HG03196 (cell line): Measurements from ENCODE around the gene C1QTNF6.
"Not testable (repeated sequence)": the region's sequence is repeated elsewhere in the genome, so short reads cannot be mapped to it uniquely, and the experiment has no call there.

Experiments used
- ATAC-seq: cut with Tn5 transposase; IDR thresholded peaks from one replicate; pipeline ENCODE4 v1.9.1; 2021; ENCODE audit not compliant: unreplicated experiment

Gene C1QTNF6

DNA sequence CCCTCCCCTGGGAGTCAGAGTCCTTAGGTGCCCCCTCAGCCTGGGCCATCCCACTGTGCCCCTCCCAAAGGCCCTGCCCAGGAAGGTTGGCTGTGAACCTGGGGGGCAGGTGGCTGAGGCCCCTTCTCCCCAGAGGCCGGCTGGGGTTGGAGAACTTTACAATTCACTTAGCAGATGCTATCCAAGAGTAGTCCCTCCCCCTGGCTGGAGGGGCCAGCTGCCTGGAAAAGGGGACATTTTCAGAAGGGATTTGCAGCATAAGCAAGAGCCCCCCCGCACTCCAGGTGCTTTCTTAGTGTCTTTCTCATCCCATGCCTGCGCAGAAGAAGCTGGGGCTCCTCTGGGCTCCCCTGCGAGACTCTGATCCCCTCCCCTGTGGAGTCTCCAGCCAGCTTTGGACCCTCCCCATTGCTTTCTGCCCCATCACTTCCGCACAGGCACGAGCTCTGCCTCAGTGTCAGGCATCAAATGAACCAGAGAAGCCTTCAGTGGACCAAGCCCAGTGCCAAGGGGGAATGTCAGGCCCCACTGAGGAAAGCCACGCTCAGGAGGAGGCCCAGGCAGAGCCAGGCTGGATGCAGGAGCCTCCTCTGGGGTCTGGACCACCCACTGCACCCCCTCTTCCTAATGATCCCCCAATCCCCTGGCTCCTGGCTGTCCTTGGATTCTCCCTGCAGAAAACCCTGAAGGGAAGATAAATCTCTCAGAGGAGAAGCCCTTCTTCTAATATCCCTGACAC, 20.5 kb upstream of the C1QTNF6 start:
- ATAC-seq, result no peak

DNA sequence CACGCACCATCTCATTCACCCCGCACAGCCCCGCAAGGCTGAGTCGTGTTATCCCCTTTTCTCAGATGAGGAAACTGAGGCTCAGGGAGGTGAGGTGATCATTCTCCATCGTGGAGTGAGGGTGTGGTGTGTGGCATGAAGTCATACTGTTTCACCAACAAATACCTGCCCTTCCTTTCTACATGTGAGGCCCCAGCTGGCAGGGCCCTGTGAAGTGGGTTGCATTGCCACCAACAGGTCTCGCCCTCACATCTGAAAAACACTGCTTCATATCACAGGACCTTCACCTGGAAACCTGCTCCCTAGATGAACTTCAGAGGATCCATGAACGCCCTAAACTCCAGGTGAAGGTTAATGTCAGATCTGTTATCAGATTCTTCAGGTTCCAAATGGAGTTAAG, 19.9 kb upstream of the C1QTNF6 start:
- ATAC-seq, result no peak

DNA sequence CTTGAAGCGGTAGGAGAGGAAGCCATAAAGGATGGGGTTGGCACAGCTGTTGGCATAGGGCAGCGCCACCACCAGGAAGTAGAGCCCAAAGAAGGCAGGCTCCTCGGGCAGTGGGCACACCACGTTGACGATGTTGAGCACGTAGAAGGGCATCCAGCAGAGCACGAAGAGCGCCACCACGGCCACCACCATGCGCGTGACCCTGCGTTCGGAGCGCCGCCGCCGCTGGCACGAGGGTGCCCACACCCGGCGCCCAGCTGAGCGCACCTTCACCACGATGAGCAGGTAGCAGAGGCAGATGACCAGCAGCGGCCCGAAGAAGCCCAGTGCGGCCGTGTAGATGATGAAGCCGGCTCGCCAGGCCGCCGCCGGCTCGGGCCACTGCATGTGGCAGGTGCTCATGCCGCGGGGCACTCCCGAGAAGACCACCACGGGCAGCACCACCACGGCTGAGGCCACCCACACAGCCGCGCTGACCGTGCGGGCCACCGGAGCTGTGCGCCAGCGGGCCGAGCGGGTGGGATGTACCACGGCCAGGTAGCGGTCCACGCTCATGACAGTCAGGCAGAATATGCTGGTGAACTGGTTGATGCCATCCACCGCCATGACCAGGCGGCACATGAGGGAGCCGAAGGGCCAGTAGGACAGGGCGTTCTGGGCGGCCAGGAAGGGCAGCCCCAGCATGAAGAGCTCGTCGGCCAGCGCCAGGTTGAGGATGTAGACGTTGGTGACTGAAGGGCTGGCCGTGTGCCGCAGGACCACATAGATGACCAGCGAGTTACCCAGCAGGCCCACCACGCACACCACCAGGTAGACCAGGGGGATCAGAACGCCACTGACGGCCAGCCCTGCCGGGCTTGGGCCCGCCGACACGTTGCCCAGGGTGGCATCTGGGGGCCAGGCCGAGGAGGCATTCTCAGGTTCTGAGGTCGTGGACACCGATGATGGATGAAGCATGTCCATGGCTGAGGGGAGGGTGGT, 19.1 kb upstream of the C1QTNF6 start:
- no peak for ATAC-seq

DNA sequence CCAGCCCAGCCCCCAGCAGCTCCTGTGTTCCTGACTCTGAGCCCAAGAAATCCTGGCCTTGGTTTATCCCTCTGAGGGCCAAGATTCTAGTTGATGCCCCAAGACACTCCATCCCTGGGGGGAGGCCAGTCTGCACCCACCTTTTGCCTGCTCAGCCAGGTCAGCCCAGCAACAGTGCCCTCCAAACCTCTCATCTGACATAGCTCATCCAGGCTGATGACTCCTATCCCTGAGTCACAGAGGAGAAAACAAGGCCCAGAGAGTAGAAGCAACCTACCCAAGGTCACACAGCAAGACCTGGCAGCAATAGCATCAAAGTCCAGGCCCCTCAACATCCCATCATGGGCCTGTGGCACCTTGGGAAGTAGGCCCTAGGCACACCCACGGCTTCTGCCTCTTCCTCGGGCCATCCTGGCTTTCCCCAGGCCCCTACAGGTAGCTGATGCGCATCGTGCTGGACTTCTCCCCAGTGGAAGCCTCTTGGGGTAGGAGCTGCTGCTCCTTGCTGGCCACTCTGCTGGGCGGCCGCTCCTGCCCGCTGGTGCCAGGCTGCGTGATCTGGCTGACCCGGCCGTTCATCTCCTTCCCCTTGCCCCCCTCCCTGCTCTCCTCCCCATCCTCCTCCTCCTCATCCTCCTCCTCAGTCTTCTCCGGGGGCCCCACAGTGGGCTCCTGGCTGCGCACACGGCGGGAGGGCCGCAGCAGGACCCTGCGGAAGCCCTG, 18.2 kb upstream of the C1QTNF6 start:
- ATAC-seq, result no peak

GRCh38 chr22:37205046-37205445, 17.0 kb upstream of the C1QTNF6 start:
- ATAC-seq, result no peak

DNA sequence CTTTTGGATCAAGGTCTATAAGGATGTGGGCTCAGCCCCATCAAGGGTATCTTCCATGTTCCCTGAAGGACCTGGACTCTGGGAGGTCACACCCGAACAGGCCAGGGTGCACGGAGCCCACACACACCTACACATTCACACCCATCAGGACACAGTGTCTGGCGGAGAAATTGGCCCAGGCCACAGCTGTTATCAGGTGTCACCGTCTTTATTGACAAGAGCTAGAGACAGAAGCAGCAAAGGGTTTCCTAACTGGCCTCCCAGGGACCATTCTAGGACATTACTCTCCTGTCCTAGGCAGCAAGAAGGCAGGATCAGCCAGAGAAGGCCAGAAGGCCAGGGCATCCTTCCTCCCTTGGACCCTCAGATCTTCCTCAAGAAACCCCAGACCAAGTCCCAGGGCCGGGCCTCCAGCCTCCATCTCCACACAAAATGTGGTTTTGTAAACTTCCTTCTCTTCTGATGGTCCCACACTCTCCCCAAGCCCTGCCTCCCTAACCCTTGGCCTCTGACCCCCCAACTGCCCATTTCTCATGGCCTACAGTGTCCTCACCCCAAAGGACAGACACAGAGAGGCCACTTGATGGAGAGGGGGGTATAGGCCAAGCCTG, 16.1 kb upstream of the C1QTNF6 start:
- ATAC-seq, result no peak

GRCh38 chr22:37203354-37204044, 15.5 kb upstream of the C1QTNF6 start:
- no peak for ATAC-seq

GRCh38 chr22:37202716-37203115, 14.7 kb upstream of the C1QTNF6 start:
- no peak for ATAC-seq

GRCh38 chr22:37202001-37202555, 14.0 kb upstream of the C1QTNF6 start:
- ATAC-seq, result no peak

DNA sequence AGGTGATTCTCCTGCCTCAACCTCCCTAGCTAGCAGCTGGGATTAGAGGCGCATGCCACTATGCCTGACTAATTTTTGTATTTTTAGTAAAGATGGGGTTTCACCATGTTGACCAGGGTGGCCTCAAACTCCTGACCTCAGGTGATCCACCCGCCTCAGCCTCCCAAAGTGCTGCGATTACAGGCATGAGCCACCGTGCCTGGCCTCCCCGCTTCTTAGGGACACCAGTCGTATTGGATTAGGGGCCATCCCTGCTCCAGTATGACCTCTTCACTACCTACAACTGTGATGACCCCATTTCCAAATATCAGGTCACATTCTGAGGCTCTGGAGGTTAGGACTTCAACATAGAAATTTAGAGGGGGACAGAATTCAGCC, 13.4 kb upstream of the C1QTNF6 start:
- not testable (repeated sequence) for ATAC-seq

DNA sequence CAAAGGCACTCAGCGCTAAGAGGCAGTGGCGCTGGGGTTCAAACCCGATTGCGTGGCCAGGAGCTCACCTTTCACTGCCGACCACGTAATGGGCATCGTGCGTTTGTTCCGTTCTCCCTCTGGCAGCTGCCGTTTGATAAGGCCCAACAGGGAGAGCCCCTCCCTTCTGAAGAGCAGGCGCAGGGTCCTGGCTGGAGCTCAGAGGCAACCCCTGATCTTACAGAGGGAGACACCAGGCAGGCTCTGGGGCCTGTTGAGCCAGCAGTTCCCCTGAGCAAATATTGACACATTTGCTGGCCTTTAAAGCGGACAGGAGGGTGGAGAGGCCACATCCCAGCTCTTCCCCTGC, 11.7 kb upstream of the C1QTNF6 start:
- no peak for ATAC-seq

DNA sequence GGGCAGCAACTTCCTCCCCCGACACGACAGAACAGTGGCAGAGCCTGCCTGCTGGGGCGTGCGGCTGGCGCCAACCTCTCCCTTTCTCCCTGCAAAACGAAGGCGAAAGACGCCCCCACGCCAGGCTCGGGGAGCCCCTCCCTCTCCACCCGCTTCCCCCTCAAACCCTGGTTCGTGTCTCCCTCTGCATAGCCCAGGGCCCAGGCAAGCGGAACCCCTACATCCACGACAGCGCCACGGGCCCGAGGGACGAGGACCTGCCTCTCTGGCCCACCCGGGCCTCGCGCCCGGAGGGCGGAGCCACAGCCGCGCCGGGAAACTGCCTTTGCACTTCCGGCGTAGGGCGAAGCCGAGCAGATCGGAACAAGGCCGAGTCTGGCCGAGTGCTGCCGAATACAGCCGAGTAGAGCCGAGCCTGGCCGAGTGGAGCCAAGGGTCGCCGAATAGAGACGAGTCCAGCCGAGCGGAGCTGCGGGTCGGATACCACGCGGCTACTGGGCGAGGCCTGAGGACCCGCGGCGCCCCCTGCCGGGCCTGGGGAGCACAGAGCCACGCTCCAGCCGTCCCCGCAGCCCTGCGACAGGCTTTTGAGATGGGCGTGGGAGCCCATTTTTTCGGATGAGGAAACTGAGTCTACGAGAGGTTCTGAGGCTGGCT, 11.2 kb upstream of the C1QTNF6 start:
- peak; percentile 92 for ATAC-seq

DNA sequence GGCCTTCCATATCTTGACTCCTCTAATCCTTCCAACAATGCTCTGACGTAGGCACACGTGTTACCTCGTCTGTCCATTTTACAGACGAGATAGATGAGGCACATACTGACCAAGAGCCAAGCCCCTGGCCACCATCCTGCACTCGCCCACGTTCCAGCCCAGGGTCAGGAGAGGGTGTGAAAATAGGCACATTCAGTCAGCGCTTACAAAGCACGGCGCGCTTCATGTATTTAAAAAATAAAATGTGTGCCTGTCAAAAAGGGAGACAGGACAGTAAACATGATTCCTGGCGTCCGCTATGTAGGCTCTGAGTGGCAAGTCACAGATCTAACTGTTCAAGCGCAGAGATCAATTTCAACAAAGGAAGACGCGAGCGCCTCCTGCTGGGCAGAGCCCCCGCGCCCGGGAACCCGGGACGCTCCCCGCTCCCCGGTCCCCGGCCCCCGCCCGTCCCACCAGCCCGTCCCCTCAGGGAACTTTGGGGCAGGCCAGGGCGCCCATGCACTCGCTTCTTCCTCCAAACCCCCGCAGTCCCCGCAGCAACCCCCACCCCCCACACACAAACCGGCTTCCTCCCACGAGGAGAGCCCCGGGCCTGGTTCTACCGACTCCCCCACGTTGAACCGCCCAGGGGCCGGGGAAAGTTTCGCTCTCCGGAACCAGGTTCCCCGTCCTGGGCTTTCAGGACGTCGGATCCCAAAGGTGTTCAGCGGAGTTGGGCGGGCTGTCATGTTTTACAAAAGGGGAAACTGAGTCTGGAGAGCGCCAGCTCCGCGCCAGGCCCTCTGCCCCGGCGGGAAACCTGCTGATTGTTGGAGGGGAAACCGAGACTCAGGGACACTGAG, 10.4 kb upstream of the C1QTNF6 start:
- ATAC-seq, result no peak

- ATAC-seq, result no peak
These were observed 9.6 kb upstream of the C1QTNF6 start for GRCh38 chr22:37197451-37198257.

- no peak for ATAC-seq
These were observed 8.7 kb upstream of the C1QTNF6 start for GRCh38 chr22:37196539-37197450.

- no peak for ATAC-seq
These were observed 7.9 kb upstream of the C1QTNF6 start for GRCh38 chr22:37195921-37196320.

DNA sequence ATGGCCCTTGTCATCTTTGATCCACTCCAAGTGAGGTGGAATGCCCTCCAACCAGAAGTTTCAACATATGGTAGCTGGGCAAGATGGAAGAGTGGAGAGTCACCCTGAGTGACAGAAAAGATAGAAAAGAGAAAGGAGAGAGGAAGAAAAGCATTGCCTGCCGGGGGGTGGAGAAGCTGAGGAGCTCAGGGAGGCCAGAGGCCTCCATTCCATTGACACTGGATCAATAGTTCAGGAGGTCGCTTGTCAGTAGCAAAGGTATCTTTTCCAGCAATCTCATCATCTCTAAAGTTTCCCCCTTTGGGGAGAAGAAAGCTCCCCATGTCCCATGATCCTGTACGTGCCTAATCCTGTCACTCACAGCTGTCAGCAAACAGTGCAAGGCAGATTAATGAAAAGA, 6.7 kb upstream of the C1QTNF6 start:
- ATAC-seq, result no peak
